ENCODE measurements around the gene ARHGAP15.

The ARHGAP15 gene

GRCh38 chr2:143611336-143611735, 482.1 kb downstream of the ARHGAP15 start:
- no peak for TF ChIP-seq CTCF (conservative IDR thresholded peaks at IDR 0.05; ENCODE audit: low read depth, low read length)
- Histone ChIP-seq H3K4me3 (IDR thresholded peaks at IDR 0.05; ENCODE audit: insufficient read depth, low read depth, low read length) (no peak overlapping the region), H3K4me1 (ENCODE audit: low read depth, poor library complexity, severe bottlenecking) (no peaks in the 10 kb centered on the region), H4K20me1 (ENCODE audit: insufficient read depth) (no peaks in the 10 kb centered on the region), H3K27ac (no peak overlapping the region), H3K4me2 (no peak overlapping the region), H3K79me2 (ENCODE audit: insufficient read depth, low read depth) (no peaks in the 10 kb centered on the region), H3K9ac (no peak overlapping the region), H2AFZ (ENCODE audit: low read depth) (no peak overlapping the region), H3K27me3 (ENCODE audit: insufficient read depth, low read depth) (no peaks in the 10 kb centered on the region), H3K36me3 (ENCODE audit: insufficient read depth) (no peaks in the 10 kb centered on the region)

- H3K79me2 ChIP-seq (ENCODE audit: insufficient read depth, low read depth): no peaks in the 10 kb centered on the region
- no peaks in the 10 kb centered on the region for H4K20me1 ChIP-seq (ENCODE audit: insufficient read depth)
- H3K4me2 ChIP-seq: no peak overlapping the region
- H3K4me1 ChIP-seq (ENCODE audit: low read depth, poor library complexity, severe bottlenecking): peaks cover 10% of the 10 kb centered on the region
- H3K27ac ChIP-seq: no peak overlapping the region
- no peak overlapping the region for H3K4me3 ChIP-seq (IDR thresholded peaks at IDR 0.05; ENCODE audit: insufficient read depth, low read depth, low read length)
- no peak for TF ChIP-seq CTCF (conservative IDR thresholded peaks at IDR 0.05; ENCODE audit: low read depth, low read length)
- H2AFZ ChIP-seq (ENCODE audit: low read depth): no peak overlapping the region
- no peaks in the 10 kb centered on the region for H3K27me3 ChIP-seq (ENCODE audit: insufficient read depth, low read depth)
- H3K36me3 ChIP-seq (ENCODE audit: insufficient read depth): no peaks in the 10 kb centered on the region
- H3K9ac ChIP-seq: no peak overlapping the region
These were observed 486.3 kb downstream of the ARHGAP15 start for GRCh38 chr2:143615562-143615961.

GRCh38 chr2:143616452-143616851, 487.2 kb downstream of the ARHGAP15 start:
- no peaks in the 10 kb centered on the region for H3K36me3 ChIP-seq (ENCODE audit: insufficient read depth)
- H3K27ac ChIP-seq: no peak overlapping the region
- no peaks in the 10 kb centered on the region for H4K20me1 ChIP-seq (ENCODE audit: insufficient read depth)
- no peaks in the 10 kb centered on the region for H3K79me2 ChIP-seq (ENCODE audit: insufficient read depth, low read depth)
- TF ChIP-seq CTCF (conservative IDR thresholded peaks at IDR 0.05; ENCODE audit: low read depth, low read length): no peak
- H2AFZ ChIP-seq (ENCODE audit: low read depth): no peak overlapping the region
- H3K27me3 ChIP-seq (ENCODE audit: insufficient read depth, low read depth): no peaks in the 10 kb centered on the region
- no peak overlapping the region for H3K4me2 ChIP-seq
- no peak overlapping the region for H3K4me3 ChIP-seq (IDR thresholded peaks at IDR 0.05; ENCODE audit: insufficient read depth, low read depth, low read length)
- no peak overlapping the region for H3K9ac ChIP-seq
- H3K4me1 ChIP-seq (ENCODE audit: low read depth, poor library complexity, severe bottlenecking): peaks cover 10% of the 10 kb centered on the region

- Histone ChIP-seq H3K4me3 (IDR thresholded peaks at IDR 0.05; ENCODE audit: insufficient read depth, low read depth, low read length) (no peak overlapping the region), H3K9ac (no peak overlapping the region), H2AFZ (ENCODE audit: low read depth) (no peak overlapping the region), H3K4me1 (ENCODE audit: low read depth, poor library complexity, severe bottlenecking) (peaks cover 10% of the 10 kb centered on the region), H3K79me2 (ENCODE audit: insufficient read depth, low read depth) (no peaks in the 10 kb centered on the region), H3K36me3 (ENCODE audit: insufficient read depth) (no peaks in the 10 kb centered on the region), H4K20me1 (ENCODE audit: insufficient read depth) (no peaks in the 10 kb centered on the region), H3K27ac (no peak overlapping the region), H3K27me3 (ENCODE audit: insufficient read depth, low read depth) (no peaks in the 10 kb centered on the region), H3K4me2 (no peak overlapping the region)
- TF ChIP-seq CTCF (conservative IDR thresholded peaks at IDR 0.05; ENCODE audit: low read depth, low read length): no peak
These were observed 488.7 kb downstream of the ARHGAP15 start for GRCh38 chr2:143617803-143618415.

Data from KMS-11 (cell line).